OCI-M1 (cell line): ENCODE measurements around the gene SH3RF1.

Source experiments
- DNase-seq: peaks from one replicate; lab custom pipeline; 2025; lab: John Stamatoyannopoulos, UW

Gene SH3RF1

GRCh38 chr4:169133932-169134331, 136.8 kb downstream of the SH3RF1 start:
- no peak for DNase-seq

- no peak for DNase-seq
Measured at GRCh38 chr4:169132561-169133305, 138.0 kb downstream of the SH3RF1 start.

GRCh38 chr4:169131556-169132208, 139.1 kb downstream of the SH3RF1 start:
- DNase-seq: no peak

DNA sequence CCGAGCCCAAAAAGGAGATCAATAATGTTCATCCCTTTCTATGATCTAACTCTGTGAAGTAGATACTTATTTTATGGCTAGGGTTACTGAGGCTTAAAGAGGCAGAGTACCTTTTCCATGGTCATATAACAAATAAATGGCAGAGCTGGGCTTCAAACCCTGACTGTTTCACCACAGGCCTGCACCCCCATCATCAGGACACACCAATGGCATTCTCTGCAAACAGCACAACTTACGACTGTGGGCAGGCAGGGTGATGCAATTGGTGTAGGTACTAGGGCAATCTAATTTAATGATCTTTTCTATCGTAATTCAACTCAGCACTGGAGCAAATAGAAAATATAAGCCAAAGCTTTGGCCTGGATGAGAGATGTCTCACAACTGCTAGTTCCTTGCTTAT, 141.9 kb downstream of the SH3RF1 start:
- peak; percentile 24 for DNase-seq

- no peak for DNase-seq
Measured at GRCh38 chr4:169127314-169127713, 143.4 kb downstream of the SH3RF1 start.

- DNase-seq: no peak
Measured at GRCh38 chr4:169124661-169125060, 146.1 kb downstream of the SH3RF1 start.

GRCh38 chr4:169122422-169122821, 148.3 kb downstream of the SH3RF1 start:
- DNase-seq: no peak

GRCh38 chr4:169121861-169122382, 148.8 kb downstream of the SH3RF1 start:
- DNase-seq: no peak

DNA sequence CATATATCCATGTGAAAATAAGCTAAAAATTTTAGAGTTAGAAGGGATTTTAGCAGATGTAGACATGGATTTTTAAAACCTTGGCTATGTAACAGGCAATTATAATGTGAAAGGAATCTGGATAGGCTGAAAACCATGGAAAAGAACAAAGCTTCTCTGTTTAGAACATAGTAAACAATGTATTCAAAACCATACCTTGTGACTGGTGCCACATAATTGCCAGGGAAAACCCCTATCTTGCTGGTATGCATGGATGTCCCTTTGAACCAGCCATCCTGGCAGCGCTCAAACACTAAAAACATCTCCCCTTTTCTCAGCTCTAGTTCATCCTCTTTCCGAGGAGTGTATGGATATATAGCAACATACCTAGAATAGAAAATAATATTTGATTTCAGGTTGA, 150.1 kb downstream of the SH3RF1 start:
- no peak for DNase-seq

GRCh38 chr4:169119536-169119935, 151.2 kb downstream of the SH3RF1 start:
- DNase-seq: no peak

- DNase-seq: no peak
Measured at GRCh38 chr4:169117591-169118081, 153.1 kb downstream of the SH3RF1 start.

GRCh38 chr4:169116270-169116901, 154.4 kb downstream of the SH3RF1 start:
- no peak for DNase-seq

DNA sequence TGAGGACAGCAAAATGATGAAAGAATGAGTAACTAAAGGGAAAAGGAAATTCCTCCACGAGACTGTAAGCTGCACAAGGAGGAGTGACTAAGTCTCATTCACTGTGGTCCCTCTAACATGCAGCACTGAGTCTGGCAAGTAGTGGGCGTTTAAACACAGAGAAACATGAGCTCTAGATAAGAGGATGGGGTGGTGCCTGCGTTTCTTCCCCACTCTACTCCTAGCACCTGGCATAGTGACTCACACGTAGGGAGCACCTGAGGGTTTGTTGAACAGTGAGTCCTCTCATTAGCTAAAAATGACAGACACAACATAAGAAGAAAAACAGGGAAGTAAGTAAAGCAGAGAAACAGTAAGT, 154.9 kb downstream of the SH3RF1 start:
- DNase-seq: peak; percentile 82

DNA sequence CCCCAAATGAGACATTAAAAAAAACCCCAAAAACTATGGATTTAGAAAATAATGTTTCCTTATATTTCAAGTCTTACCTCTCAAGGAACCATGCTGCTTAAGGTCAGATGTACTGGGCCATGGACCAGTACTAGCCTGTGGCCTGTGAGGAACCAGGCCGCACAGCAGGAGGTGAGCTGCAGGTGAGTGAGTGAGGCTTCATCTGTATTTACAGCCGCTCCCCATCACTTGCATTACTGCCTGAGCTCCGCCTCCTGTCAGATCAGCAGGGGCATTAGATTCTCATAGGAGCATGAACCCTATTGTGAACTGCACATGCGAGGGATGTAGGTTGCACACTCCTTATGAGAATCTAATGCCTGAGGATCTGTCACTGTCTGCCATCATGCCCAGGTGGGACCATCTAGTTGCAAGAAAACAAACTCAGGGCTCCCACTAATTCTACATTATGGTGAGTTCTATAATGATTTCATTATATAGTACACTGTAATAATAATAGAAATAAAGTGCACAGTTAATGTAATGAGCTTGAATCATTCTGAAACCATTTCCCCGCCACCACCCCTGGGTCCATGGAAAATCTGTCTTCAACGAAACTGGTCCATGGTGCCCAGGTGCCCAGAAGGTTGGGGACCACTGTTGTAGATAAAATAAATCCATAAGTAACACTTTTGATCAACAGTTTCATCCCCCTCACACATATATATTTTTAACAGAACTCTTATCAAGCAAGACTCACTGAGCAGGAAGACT, 155.4 kb downstream of the SH3RF1 start:
- DNase-seq: no peak

GRCh38 chr4:169114341-169114974, 156.3 kb downstream of the SH3RF1 start:
- no peak for DNase-seq

DNA sequence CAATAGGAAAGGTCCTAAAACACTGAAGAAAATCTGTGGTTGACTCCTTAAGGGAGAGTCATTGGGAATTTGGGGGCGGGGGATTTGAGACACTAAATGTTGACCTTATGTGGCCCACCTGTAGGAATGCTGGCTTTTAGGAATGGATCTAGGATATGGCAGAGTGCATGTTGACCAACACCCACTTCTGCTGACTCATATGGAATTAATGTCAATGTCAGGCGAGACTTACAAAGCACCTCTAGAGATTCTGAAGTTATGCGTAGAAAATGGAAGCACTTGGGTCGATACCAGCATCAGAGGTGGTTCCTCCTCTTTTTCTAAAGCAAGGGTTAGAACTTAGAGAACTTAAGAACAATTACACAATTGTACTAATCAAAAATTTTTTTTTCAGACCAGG, 160.1 kb downstream of the SH3RF1 start:
- no peak for DNase-seq

DNA sequence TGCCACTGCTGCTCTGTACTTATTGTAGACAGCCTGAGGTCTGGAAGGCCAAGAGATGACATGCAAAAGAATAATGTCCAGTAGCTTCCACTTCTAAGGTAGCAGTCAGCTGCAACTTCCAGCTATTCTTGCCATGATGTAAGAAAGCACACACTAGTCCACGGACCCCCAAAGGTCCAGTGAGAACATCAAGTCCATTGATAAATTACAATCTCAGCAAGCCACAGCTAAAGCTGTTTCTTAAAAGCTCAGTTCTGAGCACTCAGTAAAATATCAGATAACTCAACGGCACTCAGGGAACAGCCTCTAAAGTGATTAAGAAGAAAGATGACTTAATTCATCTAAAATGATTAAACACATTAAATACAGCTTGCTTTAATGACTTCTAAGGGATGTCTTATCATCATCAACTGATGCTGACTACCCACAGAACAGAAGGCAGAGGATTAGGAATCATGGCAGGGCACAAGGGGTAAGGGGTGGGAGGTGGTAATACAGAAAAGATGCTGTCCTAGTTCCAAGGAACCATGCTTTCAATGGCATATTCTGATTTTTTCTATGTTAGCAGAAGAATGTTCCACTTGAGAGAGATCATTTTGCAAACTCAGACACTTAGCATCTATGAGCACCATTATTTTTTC, 161.6 kb downstream of the SH3RF1 start:
- DNase-seq: no peak

GRCh38 chr4:169108303-169108702, 162.5 kb downstream of the SH3RF1 start:
- DNase-seq: no peak

GRCh38 chr4:169107528-169107927, 163.2 kb downstream of the SH3RF1 start:
- DNase-seq: peak; percentile 48

DNA sequence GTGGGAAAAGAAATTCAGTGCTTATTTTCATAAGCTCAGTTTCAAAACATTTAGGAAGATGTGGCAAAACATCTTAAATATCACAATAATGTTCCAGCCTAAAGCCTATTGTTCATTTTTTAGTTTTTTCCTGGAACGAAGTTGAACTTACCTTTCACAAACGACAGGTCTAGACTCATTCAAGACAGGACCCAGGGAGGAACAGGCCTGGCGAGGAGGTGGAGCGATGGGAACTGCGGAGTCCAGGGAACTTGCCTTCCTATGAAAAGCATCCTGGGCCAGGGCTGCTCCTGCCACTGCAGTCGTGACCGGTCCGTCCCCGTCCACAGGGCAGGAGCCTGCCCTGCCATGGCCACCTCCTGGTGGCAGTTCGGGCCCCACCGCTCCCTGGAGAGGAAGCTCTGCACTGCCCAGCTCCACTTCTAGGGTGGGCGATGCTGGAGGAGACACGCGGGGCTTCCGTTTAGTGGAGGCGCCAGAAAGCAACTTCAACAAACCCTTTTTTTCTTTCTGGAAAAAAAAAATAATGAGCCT, 164.0 kb downstream of the SH3RF1 start:
- DNase-seq: no peak

DNA sequence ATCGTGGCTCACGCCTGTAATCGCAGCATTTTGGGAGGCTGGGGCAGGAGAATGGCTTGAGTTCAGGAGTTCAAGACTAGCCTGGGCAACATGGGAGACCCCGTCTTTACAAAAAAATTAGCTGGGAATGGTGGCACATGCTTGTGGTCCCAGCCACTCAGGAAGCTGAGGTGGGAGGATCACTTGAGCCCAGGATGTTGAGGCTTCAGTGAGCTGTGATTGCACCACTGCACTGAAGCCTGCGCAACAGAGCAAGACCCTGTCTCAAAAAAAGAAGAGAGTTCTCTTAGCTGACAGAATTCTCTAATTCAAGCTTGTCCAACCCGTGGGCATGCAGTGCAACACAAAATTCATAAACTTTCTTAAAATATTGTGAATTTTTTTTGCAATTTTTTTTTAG, 165.1 kb downstream of the SH3RF1 start:
- DNase-seq: no peak
